Keratinocyte (primary cell): ENCODE results near the gene NLGN1. TPM values are rescaled to one million over a fixed set of nuclear protein-coding genes. Genes with fewer than 3 reads are reported as not detected.
"Not testable (repeated sequence)": the region's sequence is repeated elsewhere in the genome, so short reads cannot be mapped to it uniquely, and the experiment has no call there.

Experiments used
- DNase-seq: peaks from one replicate; pipeline ENCODE4 v3.0.0-alpha.2; 2011; ENCODE audit warnings: low read depth, missing footprints, low spot score
- FAIRE-seq: peaks from 2 replicates; lab custom pipeline; 2011; peaks lifted over from hg19 to GRCh38; lab: Jason Lieb, UNC
- H2AFZ ChIP-seq: 2 replicates; pipeline ENCODE4 v1.6.0; 2012; ENCODE audit warnings: low read length, control low read depth, inconsistent platforms; ENCODE audit not compliant: control insufficient read depth
- H3K27ac ChIP-seq: 2 replicates; pipeline ENCODE4 v1.5.1; 2011; ENCODE audit warnings: low read length; ENCODE audit not compliant: control insufficient read depth, insufficient read depth
- H3K27me3 ChIP-seq: 3 replicates; pipeline ENCODE4 v1.6.0; 2011; ENCODE audit warnings: low read length; ENCODE audit not compliant: control insufficient read depth, insufficient read depth; ENCODE audit errors: extremely low read depth
- H3K36me3 ChIP-seq, 2 experiments: 2 replicates in 1 of 2; 3 replicates in 1 of 2; pipeline ENCODE4 v1.5.1; 2011; ENCODE audit warnings: low read length in 2 of 2, mild to moderate bottlenecking in 1 of 2; ENCODE audit not compliant: control insufficient read depth in 2 of 2, insufficient read depth in 2 of 2; ENCODE audit errors: extremely low read depth in 1 of 2
- H3K4me1 ChIP-seq: 3 replicates; pipeline ENCODE4 v1.5.1; 2011; ENCODE audit warnings: low read length; ENCODE audit not compliant: control insufficient read depth, insufficient read depth; ENCODE audit errors: extremely low read depth
- H3K4me2 ChIP-seq: 3 replicates; pipeline ENCODE4 v1.6.0; 2011; ENCODE audit warnings: low read depth, low read length; ENCODE audit not compliant: control insufficient read depth, insufficient read depth; ENCODE audit errors: extremely low read depth
- H3K4me3 ChIP-seq, 3 experiments: fragments of 200-600 bp in 1 of 3; sonication (generic) in 1 of 3; 2 replicates in 2 of 3; 3 replicates in 1 of 3; pipeline ENCODE4 v1.5.1; 2011 to 2016; ENCODE audit warnings: low read length in 3 of 3, mild to moderate bottlenecking in 3 of 3, control low read depth in 2 of 3, inconsistent platforms in 1 of 3, low read depth in 1 of 3, mixed read lengths in 1 of 3, mixed run types in 1 of 3, moderate library complexity in 1 of 3; ENCODE audit not compliant: control insufficient read depth in 2 of 3, insufficient read depth in 2 of 3; ENCODE audit errors: extremely low read depth in 1 of 3
- H3K79me2 ChIP-seq: 2 replicates; pipeline ENCODE4 v1.6.0; 2012; ENCODE audit warnings: low read length; ENCODE audit not compliant: control insufficient read depth, insufficient read depth
- H3K9ac ChIP-seq: 3 replicates; pipeline ENCODE4 v1.6.0; 2011; ENCODE audit warnings: low read length; ENCODE audit not compliant: control insufficient read depth, insufficient read depth; ENCODE audit errors: extremely low read depth
- H3K9me1 ChIP-seq: 3 replicates; pipeline ENCODE4 v1.6.0; 2011; ENCODE audit warnings: low read length; ENCODE audit not compliant: control insufficient read depth, insufficient read depth; ENCODE audit errors: extremely low read depth
- H3K9me3 ChIP-seq: 2 replicates; pipeline ENCODE4 v1.5.1; 2012; ENCODE audit warnings: low read depth, low read length; ENCODE audit not compliant: control insufficient read depth
- H4K20me1 ChIP-seq: 3 replicates; pipeline ENCODE4 v1.6.0; 2011; ENCODE audit warnings: low read length; ENCODE audit not compliant: control insufficient read depth, insufficient read depth; ENCODE audit errors: extremely low read depth
- EZH2 ChIP-seq: IDR thresholded peaks from one replicate; pipeline ENCODE4 v1.6.1; 2012; ENCODE audit warnings: inconsistent platforms, mild to moderate bottlenecking, low read length, moderate library complexity
- dilution Hi-C: fragments of 300-500 bp; cut with MboI; formaldehyde crosslinking; loops from one replicate; pipeline ENCODE4 v1.7.0; 2020; ENCODE audit warnings: low sequenced_read_pairs; ENCODE audit not compliant: extremely low pct_ligation_motif_present
- polyA plus RNA-seq, 5 experiments: library from polyadenylated mRNA; depleted of rRNA in 3 of 5; stranded (reverse) in 3 of 5; stranded (forward) in 1 of 5; unstranded in 1 of 5; fragments of >200 nt; gene quantifications; 1 replicate in 1 of 5; 2 replicates in 3 of 5; 3 replicates in 1 of 5; pipeline versions ENCODE4 v1.2.1 to v1.2.3, GENCODE V29; 2011 to 2012; ENCODE audit warnings: missing spikeins in 2 of 5, low read depth in 1 of 5, low replicate concordance in 1 of 5
- TF ChIP-seq, protein P1 (sequence below), 3 experiments: IDR thresholded peaks in 1 of 3; conservative IDR thresholded peaks in 1 of 3; optimal IDR thresholded peaks in 1 of 3; 2 replicates in 2 of 3; 3 replicates in 1 of 3; pipeline versions ENCODE3 to v1.5.1; 2011; ENCODE audit warnings: low read length in 3 of 3, mild to moderate bottlenecking in 3 of 3, moderate library complexity in 2 of 3, control low read depth in 1 of 3, inconsistent platforms in 1 of 3; ENCODE audit not compliant: insufficient read depth in 2 of 3; ENCODE audit errors: extremely low read depth in 1 of 3

NLGN1 gene
- polyA plus RNA-seq, 1 donor (not counting 4 experiments of a cell fraction or from before 2014, with no cell fraction given): not detected

DNA sequence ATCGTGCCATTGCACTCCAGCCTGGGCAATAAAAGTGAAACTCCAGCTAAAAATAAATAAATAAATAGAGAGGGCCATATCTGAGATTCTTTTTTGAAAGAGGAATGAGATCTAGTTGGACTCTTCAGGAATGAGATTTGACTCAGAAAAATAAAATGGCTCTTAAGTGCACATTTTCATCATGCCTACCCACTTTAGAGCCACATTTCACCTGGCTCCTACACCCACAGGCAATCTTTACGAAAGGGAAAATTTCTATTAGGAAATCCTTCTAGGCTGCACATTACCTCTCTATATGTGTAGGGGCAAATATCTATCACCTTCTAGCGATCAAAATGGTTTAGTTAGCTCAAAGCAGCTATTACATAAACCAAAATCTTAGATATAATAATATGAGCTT is 16.9 kb upstream of the NLGN1 start:
- no peak overlapping the region for H3K4me3 ChIP-seq
- H3K4me2 ChIP-seq: no peak overlapping the region
- H3K4me1 ChIP-seq: no peaks in the 10 kb centered on the region
- no peak overlapping the region for H3K9ac ChIP-seq
- FAIRE-seq (no peak), DNase-seq (no peak)
- no peaks in the 10 kb centered on the region for H3K27me3 ChIP-seq
- dilution Hi-C loops: no loop called here
- no peaks in the 10 kb centered on the region for H3K9me1 ChIP-seq
- no peaks in the 10 kb centered on the region for H4K20me1 ChIP-seq
- TF ChIP-seq EZH2: no peak
- TF ChIP-seq, protein P1, sequence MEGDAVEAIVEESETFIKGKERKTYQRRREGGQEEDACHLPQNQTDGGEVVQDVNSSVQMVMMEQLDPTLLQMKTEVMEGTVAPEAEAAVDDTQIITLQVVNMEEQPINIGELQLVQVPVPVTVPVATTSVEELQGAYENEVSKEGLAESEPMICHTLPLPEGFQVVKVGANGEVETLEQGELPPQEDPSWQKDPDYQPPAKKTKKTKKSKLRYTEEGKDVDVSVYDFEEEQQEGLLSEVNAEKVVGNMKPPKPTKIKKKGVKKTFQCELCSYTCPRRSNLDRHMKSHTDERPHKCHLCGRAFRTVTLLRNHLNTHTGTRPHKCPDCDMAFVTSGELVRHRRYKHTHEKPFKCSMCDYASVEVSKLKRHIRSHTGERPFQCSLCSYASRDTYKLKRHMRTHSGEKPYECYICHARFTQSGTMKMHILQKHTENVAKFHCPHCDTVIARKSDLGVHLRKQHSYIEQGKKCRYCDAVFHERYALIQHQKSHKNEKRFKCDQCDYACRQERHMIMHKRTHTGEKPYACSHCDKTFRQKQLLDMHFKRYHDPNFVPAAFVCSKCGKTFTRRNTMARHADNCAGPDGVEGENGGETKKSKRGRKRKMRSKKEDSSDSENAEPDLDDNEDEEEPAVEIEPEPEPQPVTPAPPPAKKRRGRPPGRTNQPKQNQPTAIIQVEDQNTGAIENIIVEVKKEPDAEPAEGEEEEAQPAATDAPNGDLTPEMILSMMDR (optimal IDR thresholded peaks at IDR 0.05 in 1 of 3, IDR thresholded peaks at IDR 0.05 in 1 of 3, conservative IDR thresholded peaks at IDR 0.05 in 1 of 3; ENCODE audit: extremely low read depth in 1 of 3, insufficient read depth in 2 of 3, low read length in 3 of 3): no peak
- H3K9me3 ChIP-seq: no peaks in the 10 kb centered on the region
- H3K36me3 ChIP-seq: no peaks in the 10 kb centered on the region
- no peaks in the 10 kb centered on the region for H3K79me2 ChIP-seq
- H3K27ac ChIP-seq: no peak overlapping the region
- H2AFZ ChIP-seq: no peak overlapping the region

DNA sequence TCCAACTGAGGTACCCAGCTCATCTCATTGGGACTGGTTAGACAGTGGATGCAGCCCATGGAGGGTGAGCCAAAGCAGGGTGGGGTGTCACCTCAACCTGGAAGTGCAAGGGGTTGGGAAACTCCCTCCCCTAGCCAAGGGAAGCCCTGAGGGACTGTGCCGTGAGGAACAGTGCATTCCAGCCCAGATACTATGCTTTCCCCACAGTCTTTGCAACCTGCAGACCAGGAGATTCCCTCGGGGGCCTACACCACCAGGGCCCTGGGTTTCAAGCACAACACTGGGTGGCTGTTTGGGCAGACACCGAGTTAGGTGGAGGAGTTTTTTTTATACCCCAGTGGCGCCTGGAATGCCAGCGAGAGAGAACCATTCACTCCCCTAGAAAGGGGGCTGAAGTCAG is 15.6 kb upstream of the NLGN1 start:
- FAIRE-seq, H3K9me1 ChIP-seq, H4K20me1 ChIP-seq, dilution Hi-C loops, H3K9ac ChIP-seq, DNase-seq, H3K4me1 ChIP-seq, H2AFZ ChIP-seq, H3K27ac ChIP-seq, H3K4me2 ChIP-seq, H3K79me2 ChIP-seq, H3K4me3 ChIP-seq, H3K9me3 ChIP-seq, H3K36me3 ChIP-seq, H3K27me3 ChIP-seq: not testable (repeated sequence)

DNA sequence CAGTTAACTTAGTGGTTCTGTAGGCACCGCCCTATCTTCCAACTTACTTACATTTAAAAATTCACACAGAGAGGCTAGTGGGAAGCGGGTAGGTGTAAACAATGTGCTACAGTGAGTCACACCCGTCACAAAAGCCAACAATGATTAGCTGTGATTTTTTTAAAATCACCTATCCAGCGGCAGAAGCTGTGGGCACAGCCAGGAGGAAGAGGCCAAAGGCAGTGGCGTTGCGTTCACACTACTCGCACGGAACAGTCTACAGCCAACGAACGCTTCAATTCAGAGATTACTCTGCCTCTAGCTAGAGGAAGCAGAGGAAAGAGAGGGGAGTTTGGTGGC is 2.5 kb upstream of the NLGN1 start:
- peak overlapping the region; percentile 51 to 74 (median 55) for H3K4me3 ChIP-seq
- DNase-seq: no peak
- no peaks in the 10 kb centered on the region for H4K20me1 ChIP-seq
- no peaks in the 10 kb centered on the region for H3K79me2 ChIP-seq
- H3K4me1 ChIP-seq: peaks cover 12% of the 10 kb centered on the region
- no peak for FAIRE-seq
- H3K27ac ChIP-seq: no peak overlapping the region
- H3K9ac ChIP-seq: peak overlapping the region; percentile 47
- H3K9me3 ChIP-seq: no peaks in the 10 kb centered on the region
- peak overlapping the region; percentile 89 for H2AFZ ChIP-seq
- dilution Hi-C loops: no loop called here
- no peaks in the 10 kb centered on the region for H3K36me3 ChIP-seq
- peaks cover 36% of the 10 kb centered on the region for H3K27me3 ChIP-seq
- peak overlapping the region; percentile 95 for H3K4me2 ChIP-seq
- TF ChIP-seq, protein P1 (optimal IDR thresholded peaks at IDR 0.05 in 1 of 3, IDR thresholded peaks at IDR 0.05 in 1 of 3, conservative IDR thresholded peaks at IDR 0.05 in 1 of 3; ENCODE audit: extremely low read depth in 1 of 3, insufficient read depth in 2 of 3, low read length in 3 of 3): no peak
- no peak for TF ChIP-seq EZH2
- H3K9me1 ChIP-seq: no peaks in the 10 kb centered on the region
